Prostate gland (tissue), 2 donors: ENCODE measurements around the gene CTSK.
"Not testable (repeated sequence)": the region's sequence is repeated elsewhere in the genome, so short reads cannot be mapped to it uniquely, and the experiment has no call there.

ENCODE experiments used
- POLR2AphosphoS5 ChIP-seq: sonication (generic); formaldehyde crosslinking; IDR thresholded peaks from one replicate; pipeline ENCODE4 v1.6.1; 2017; ENCODE audit warnings: antibody characterized with exemption
- TF ChIP-seq, protein P1 (sequence below), 4 experiments: fragments of 200-600 bp in 2 of 4; fragments of 450-650 bp in 2 of 4; sonication (generic) in 2 of 4; IDR thresholded peaks; 1 replicate in 3 of 4; 2 replicates in 1 of 4; pipeline ENCODE4 v1.5.1; 2016 to 2019; ENCODE audit warnings: antibody characterized with exemption in 4 of 4, mild to moderate bottlenecking in 2 of 4, moderate library complexity in 2 of 4

DNA sequence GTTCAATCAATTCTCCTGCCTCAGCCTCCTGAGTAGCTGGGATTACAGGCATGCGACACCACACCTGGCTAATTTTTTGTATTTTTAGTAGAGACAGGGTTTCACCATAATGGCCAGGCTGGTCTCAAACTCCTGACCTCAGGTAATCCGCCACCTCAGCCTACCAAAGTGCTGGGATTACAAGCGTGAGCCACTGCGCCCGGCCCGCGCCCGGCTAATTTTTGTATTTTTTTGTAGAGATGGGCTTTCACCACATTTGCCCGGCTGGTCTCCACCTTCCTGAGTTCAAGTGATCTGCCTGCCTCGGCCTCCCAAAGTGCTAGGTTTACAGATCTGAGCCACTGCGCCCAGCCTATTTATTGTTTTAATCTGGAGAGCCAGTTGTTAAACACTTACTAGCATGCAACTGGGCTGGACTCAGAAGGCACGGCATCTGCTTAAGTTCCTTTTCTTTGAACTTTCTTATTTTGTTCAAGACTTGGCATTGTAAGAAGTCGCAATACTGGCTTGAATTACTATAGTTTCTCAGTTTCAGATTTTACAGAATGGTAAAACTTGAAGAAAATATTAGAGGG, 32.0 kb downstream of the CTSK start:
- TF ChIP-seq, protein P1, sequence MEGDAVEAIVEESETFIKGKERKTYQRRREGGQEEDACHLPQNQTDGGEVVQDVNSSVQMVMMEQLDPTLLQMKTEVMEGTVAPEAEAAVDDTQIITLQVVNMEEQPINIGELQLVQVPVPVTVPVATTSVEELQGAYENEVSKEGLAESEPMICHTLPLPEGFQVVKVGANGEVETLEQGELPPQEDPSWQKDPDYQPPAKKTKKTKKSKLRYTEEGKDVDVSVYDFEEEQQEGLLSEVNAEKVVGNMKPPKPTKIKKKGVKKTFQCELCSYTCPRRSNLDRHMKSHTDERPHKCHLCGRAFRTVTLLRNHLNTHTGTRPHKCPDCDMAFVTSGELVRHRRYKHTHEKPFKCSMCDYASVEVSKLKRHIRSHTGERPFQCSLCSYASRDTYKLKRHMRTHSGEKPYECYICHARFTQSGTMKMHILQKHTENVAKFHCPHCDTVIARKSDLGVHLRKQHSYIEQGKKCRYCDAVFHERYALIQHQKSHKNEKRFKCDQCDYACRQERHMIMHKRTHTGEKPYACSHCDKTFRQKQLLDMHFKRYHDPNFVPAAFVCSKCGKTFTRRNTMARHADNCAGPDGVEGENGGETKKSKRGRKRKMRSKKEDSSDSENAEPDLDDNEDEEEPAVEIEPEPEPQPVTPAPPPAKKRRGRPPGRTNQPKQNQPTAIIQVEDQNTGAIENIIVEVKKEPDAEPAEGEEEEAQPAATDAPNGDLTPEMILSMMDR (IDR thresholded peaks at IDR 0.05): not testable (repeated sequence)
- TF ChIP-seq POLR2AphosphoS5: not testable (repeated sequence)
